HepG2 (cell line): ENCODE results near the gene CYP4F8.

ENCODE experiments used
- CTCF ChIP-seq: sonication (generic); formaldehyde crosslinking; IDR thresholded peaks from 2 replicates; pipeline ENCODE4 v1.5.0; 2020; ENCODE audit warnings: mild to moderate bottlenecking, missing genetic modification reagents, moderate library complexity
- EP300 ChIP-seq, 3 experiments: sonication (generic) in 1 of 3; formaldehyde crosslinking in 1 of 3; IDR thresholded peaks; 2 replicates each; pipeline versions ENCODE4 v1.5.1 to v1.6.1; 2011 to 2020; ENCODE audit warnings: low read depth in 2 of 3, low read length in 2 of 3, borderline replicate concordance in 1 of 3, improper control_type of control experiment in 1 of 3, mild to moderate bottlenecking in 1 of 3, missing genetic modification reagents in 1 of 3, moderate library complexity in 1 of 3
- ETV6 ChIP-seq: sonication (generic); formaldehyde crosslinking; conservative IDR thresholded peaks from 2 replicates; pipeline ENCODE4 v1.4.0; 2020; ENCODE audit warnings: missing genetic modification reagents
- NFYB ChIP-seq: sonication (generic); formaldehyde crosslinking; IDR thresholded peaks from 2 replicates; pipeline ENCODE4 v1.4.0; 2020; ENCODE audit warnings: missing genetic modification reagents
- NR2C2 ChIP-seq: sonication (generic); formaldehyde crosslinking; IDR thresholded peaks from 2 replicates; pipeline ENCODE4 v1.4.0; 2020; ENCODE audit warnings: missing genetic modification reagents, mild to moderate bottlenecking, moderate library complexity, borderline replicate concordance
- NR3C1 ChIP-seq: sonication (generic); formaldehyde crosslinking; IDR thresholded peaks from 2 replicates; pipeline ENCODE4 v1.4.0; 2020; ENCODE audit warnings: missing genetic modification reagents
- POLR2A ChIP-seq, 2 experiments: IDR thresholded peaks; 2 replicates each; pipeline ENCODE4 v1.6.1; 2011; ENCODE audit warnings: low read depth in 2 of 2, low read length in 2 of 2, mild to moderate bottlenecking in 1 of 2, moderate library complexity in 1 of 2; ENCODE audit not compliant: insufficient read depth in 1 of 2
- SP4 ChIP-seq: sonication (generic); formaldehyde crosslinking; IDR thresholded peaks from 2 replicates; pipeline ENCODE4 v1.8.1; 2023; ENCODE audit warnings: mild to moderate bottlenecking, missing genetic modification reagents
- TAF1 ChIP-seq: sonication (generic); formaldehyde crosslinking; IDR thresholded peaks from 2 replicates; pipeline ENCODE4 v1.4.0; 2020; ENCODE audit warnings: missing genetic modification reagents
- ZBTB7A ChIP-seq: sonication (generic); formaldehyde crosslinking; IDR thresholded peaks from 2 replicates; pipeline ENCODE4 v1.8.0; 2022; ENCODE audit warnings: mild to moderate bottlenecking, missing genetic modification reagents
- ZNF512 ChIP-seq: sonication (generic); formaldehyde crosslinking; IDR thresholded peaks from 2 replicates; pipeline ENCODE4 v1.4.0; 2020; ENCODE audit warnings: mild to moderate bottlenecking, missing genetic modification reagents
- ZNF639 ChIP-seq: conservative IDR thresholded peaks from 2 replicates; pipeline ENCODE4 v1.6.1; 2018; ENCODE audit warnings: missing genetic modification reagents
- ZNF710 ChIP-seq: sonication (generic); formaldehyde crosslinking; IDR thresholded peaks from 2 replicates; pipeline ENCODE4 v1.5.0; 2020; ENCODE audit warnings: mild to moderate bottlenecking, missing genetic modification reagents, borderline replicate concordance

GRCh38 chr19:15615526-15615925 is 508 bp downstream of the CYP4F8 start:
- TF ChIP-seq TAF1 (CRISPR knock-in tag) (no peak), SP4 (CRISPR knock-in tag) (no peak), POLR2A (IDR thresholded peaks at IDR 0.05; ENCODE audit: insufficient read depth in 1 of 2, low read depth in 2 of 2, low read length in 2 of 2) (no peak), CTCF (CRISPR knock-in tag) (no peak), ZNF710 (no peak), ZNF639 (CRISPR knock-in tag) (no peak), NR2C2 (CRISPR knock-in tag) (no peak), ZBTB7A (no peak), NR3C1 (CRISPR knock-in tag) (no peak), EP300 (IDR thresholded peaks at IDR 0.05; ENCODE audit: low read depth in 2 of 2, low read length in 2 of 2) (no peak), EP300 (CRISPR knock-in tag; IDR thresholded peaks at IDR 0.05; ENCODE audit: borderline replicate concordance) (no peak), ZNF512 (CRISPR knock-in tag) (no peak), ETV6 (CRISPR knock-in tag) (no peak), NFYB (CRISPR knock-in tag) (no peak)
